Esophagus squamous epithelium (tissue), 5 donors: Measurements from ENCODE around the gene MUC5AC. TPM values are rescaled to one million over a fixed set of nuclear protein-coding genes. Genes with fewer than 3 reads are reported as not detected.

ENCODE experiments used
- DNase-seq: peaks from one replicate; lab custom pipeline; 2025; lab: John Stamatoyannopoulos, UW
- H3K27ac ChIP-seq, 4 donors: fragments of 200-600 bp; sonication (generic); one replicate each; pipeline ENCODE4 v1.5.1; 2016 to 2019; ENCODE audit warnings: mild to moderate bottlenecking in 1 of 4
- H3K27me3 ChIP-seq, 4 donors: fragments of 200-600 bp; sonication (generic); 1 replicate in 3 of 4; 2 replicates in 1 of 4; pipeline versions ENCODE4 v1.5.1 to v1.6.0; 2017 to 2021; ENCODE audit warnings: antibody characterized with exemption in 1 of 4
- H3K36me3 ChIP-seq, 3 donors: fragments of 200-600 bp; sonication (generic); one replicate each; pipeline ENCODE4 v1.5.1; 2016 to 2019
- H3K4me1 ChIP-seq, 3 donors: fragments of 200-600 bp; sonication (generic); one replicate each; pipeline ENCODE4 v1.5.1; 2017 to 2019
- H3K4me3 ChIP-seq, 4 donors: fragments of 200-600 bp; sonication (generic); 1 replicate in 3 of 4; 2 replicates in 1 of 4; pipeline ENCODE4 v1.5.1; 2016 to 2019; ENCODE audit warnings: mild to moderate bottlenecking in 2 of 4, moderate library complexity in 1 of 4
- H3K9me3 ChIP-seq, 3 donors: fragments of 200-600 bp; sonication (generic); one replicate each; pipeline ENCODE4 v1.5.1; 2016 to 2019
- CTCF ChIP-seq, 6 experiments: fragments of 450-650 bp in 4 of 6; fragments of 200-600 bp in 2 of 6; sonication (generic) in 2 of 6; IDR thresholded peaks; one replicate each; pipeline ENCODE4 v1.5.1; 2016 to 2019; ENCODE audit warnings: antibody characterized with exemption in 6 of 6, mild to moderate bottlenecking in 4 of 6, moderate library complexity in 4 of 6
- POLR2A ChIP-seq, 4 donors: fragments of 450-650 bp; IDR thresholded peaks; one replicate each; pipeline ENCODE4 v1.6.1; 2017; ENCODE audit warnings: antibody characterized with exemption in 4 of 4, mild to moderate bottlenecking in 4 of 4, moderate library complexity in 3 of 4
- WGBS, 2 donors: methylation state at CpG; one replicate each; pipeline ENCODE4 v1.1.5; 2018; 5-methylcytosine and 5-hydroxymethylcytosine counted together
- intact Hi-C: fragments of 100-400 bp; cut with DNase I; formaldehyde crosslinking; loops from one replicate; pipeline ENCODE4 v1.15.0; 2022
- total RNA-seq, 4 donors: library from RNA; depleted of rRNA; stranded (reverse); fragments of >200 nt; gene quantifications; one replicate each; pipeline ENCODE4 v1.1.0, GENCODE V29; 2016
- donor health status: DM: yes; HTN: yes; CAD: no.

MUC5AC gene
- total RNA-seq, 4 donors from 2014 or later: under 0.01 to 1.5 TPM; not detected in 2

- Histone ChIP-seq H3K27ac (no peak overlapping the region), H3K9me3 (no peaks in the 10 kb centered on the region), H3K36me3 (no peaks in the 10 kb centered on the region), H3K27me3 (peaks cover 0 to 67% (median 0%) of the 10 kb centered on the region in 4 donors), H3K4me3 (no peak overlapping the region), H3K4me1 (no peaks in the 10 kb centered on the region)
- TF ChIP-seq CTCF (IDR thresholded peaks at IDR 0.05): no peak
- TF ChIP-seq POLR2A (IDR thresholded peaks at IDR 0.05): no peak
- no peak for DNase-seq
- intact Hi-C loops: no loop called here
- 93 to 100% methylated on average over 3 to 8 of the region's 17 CpGs for WGBS, 2 donors
Observed at GRCh38 chr11:1192741-1193325, 35.1 kb downstream of the MUC5AC start.

GRCh38 chr11:1193326-1194230, 35.8 kb downstream of the MUC5AC start:
- Histone ChIP-seq H3K27ac (no peak overlapping the region), H3K4me1 (no peaks in the 10 kb centered on the region), H3K9me3 (no peaks in the 10 kb centered on the region), H3K4me3 (no peak overlapping the region), H3K27me3 (peaks cover 0 to 74% (median 0%) of the 10 kb centered on the region in 4 donors), H3K36me3 (no peaks in the 10 kb centered on the region)
- TF ChIP-seq POLR2A (IDR thresholded peaks at IDR 0.05) (no peak), CTCF (IDR thresholded peaks at IDR 0.05) (no peak)
- intact Hi-C loops: no loop called here
- 60 to 79% methylated on average over 1 to 13 of the region's 43 CpGs for WGBS, 2 donors
- no peak for DNase-seq

GRCh38 chr11:1194231-1194976, 36.7 kb downstream of the MUC5AC start:
- peaks cover 0 to 6% (median 0%) of the 10 kb centered on the region in 3 donors for H3K4me1 ChIP-seq
- H3K4me3 ChIP-seq: no peak overlapping the region
- no peaks in the 10 kb centered on the region for H3K36me3 ChIP-seq
- peaks cover 0 to 78% (median 0%) of the 10 kb centered on the region in 4 donors for H3K27me3 ChIP-seq
- DNase-seq: no peak
- TF ChIP-seq POLR2A (IDR thresholded peaks at IDR 0.05) (no peak), CTCF (IDR thresholded peaks at IDR 0.05) (no peak)
- intact Hi-C loops: no loop called here
- whole genome bisulfite sequencing, 2 donors: 80 to 96% methylated on average over 4 to 19 of the region's 59 CpGs
- H3K9me3 ChIP-seq: no peaks in the 10 kb centered on the region
- no peak overlapping the region for H3K27ac ChIP-seq

- TF ChIP-seq POLR2A (IDR thresholded peaks at IDR 0.05) (no peak), CTCF (IDR thresholded peaks at IDR 0.05) (no peak)
- 90 to 95% methylated on average over 7 to 13 of the region's 32 CpGs for WGBS, 2 donors
- H3K4me1 ChIP-seq: peaks cover 0 to 13% (median 0%) of the 10 kb centered on the region in 3 donors
- peaks cover 0 to 83% (median 2%) of the 10 kb centered on the region in 4 donors for H3K27me3 ChIP-seq
- H3K4me3 ChIP-seq: no peak overlapping the region
- H3K36me3 ChIP-seq: no peaks in the 10 kb centered on the region
- H3K9me3 ChIP-seq: no peaks in the 10 kb centered on the region
- DNase-seq: no peak
- H3K27ac ChIP-seq: no peak overlapping the region
- intact Hi-C loops: no loop called here
Observed at GRCh38 chr11:1194977-1195681, 37.4 kb downstream of the MUC5AC start.
